HG02588 (cell line): Measurements from ENCODE around the gene ICE1.
"Not testable (repeated sequence)": the region's sequence is repeated elsewhere in the genome, so short reads cannot be mapped to it uniquely, and the experiment has no call there.

Experiments
- ATAC-seq: cut with Tn5 transposase; IDR thresholded peaks from one replicate; pipeline ENCODE4 v1.9.1; 2021; ENCODE audit warnings: mild to moderate bottlenecking, moderate library complexity; ENCODE audit not compliant: unreplicated experiment

ICE1 gene

GRCh38 chr5:5421961-5422818 lies at the start of gene ICE1:
ICE1 (plus strand) TSS chr5:5422677; CDS start chr5:5422916, 239 bp downstream.
- peak; percentile 84 for ATAC-seq

- no peak for ATAC-seq
These were observed 49.5 kb upstream of the ICE1 start for GRCh38 chr5:5372930-5373329.

- ATAC-seq: no peak
These were observed 49.0 kb upstream of the ICE1 start for GRCh38 chr5:5373351-5373989.

- no peak for ATAC-seq
These were observed 48.3 kb upstream of the ICE1 start for GRCh38 chr5:5374009-5374715.

- ATAC-seq: no peak
These were observed 44.7 kb upstream of the ICE1 start for GRCh38 chr5:5377780-5378179.

- ATAC-seq: no peak
These were observed 43.9 kb upstream of the ICE1 start for GRCh38 chr5:5378531-5378930.

- ATAC-seq: no peak
These were observed 42.2 kb upstream of the ICE1 start for GRCh38 chr5:5380298-5380697.

- no peak for ATAC-seq
These were observed 41.1 kb upstream of the ICE1 start for GRCh38 chr5:5381310-5381913.

GRCh38 chr5:5383461-5383860 lies 39.0 kb upstream of the ICE1 start:
- no peak for ATAC-seq

- ATAC-seq: no peak
These were observed 37.7 kb upstream of the ICE1 start for GRCh38 chr5:5384660-5385330.

- no peak for ATAC-seq
These were observed 37.2 kb upstream of the ICE1 start for GRCh38 chr5:5385331-5385662.

GRCh38 chr5:5386329-5386728 lies 36.1 kb upstream of the ICE1 start:
- no peak for ATAC-seq

GRCh38 chr5:5387192-5387591 lies 35.3 kb upstream of the ICE1 start:
- ATAC-seq: no peak

- ATAC-seq: no peak
These were observed 34.7 kb upstream of the ICE1 start for GRCh38 chr5:5387777-5388176.

GRCh38 chr5:5390121-5390869 lies 32.2 kb upstream of the ICE1 start:
- ATAC-seq: not testable (repeated sequence)

- ATAC-seq: not testable (repeated sequence)
These were observed 30.0 kb upstream of the ICE1 start for GRCh38 chr5:5392504-5392903.

GRCh38 chr5:5394384-5394986 lies 28.0 kb upstream of the ICE1 start:
- ATAC-seq: not testable (repeated sequence)

- not testable (repeated sequence) for ATAC-seq
These were observed 27.4 kb upstream of the ICE1 start for GRCh38 chr5:5395093-5395492.

GRCh38 chr5:5398071-5398470 lies 24.4 kb upstream of the ICE1 start:
- ATAC-seq: no peak

- no peak for ATAC-seq
These were observed 21.4 kb upstream of the ICE1 start for GRCh38 chr5:5401095-5401494.
